HG03045 (cell line): ENCODE results near the gene PROC.

Experiments
- ATAC-seq: cut with Tn5 transposase; IDR thresholded peaks from one replicate; pipeline ENCODE4 v1.9.1; 2021; ENCODE audit warnings: mild to moderate bottlenecking, moderate library complexity; ENCODE audit not compliant: unreplicated experiment

PROC gene

GRCh38 chr2:127453392-127454171 is 35.4 kb downstream of the PROC start:
- no peak for ATAC-seq

- ATAC-seq: no peak
Observed at GRCh38 chr2:127454595-127455565, 36.7 kb downstream of the PROC start.

DNA sequence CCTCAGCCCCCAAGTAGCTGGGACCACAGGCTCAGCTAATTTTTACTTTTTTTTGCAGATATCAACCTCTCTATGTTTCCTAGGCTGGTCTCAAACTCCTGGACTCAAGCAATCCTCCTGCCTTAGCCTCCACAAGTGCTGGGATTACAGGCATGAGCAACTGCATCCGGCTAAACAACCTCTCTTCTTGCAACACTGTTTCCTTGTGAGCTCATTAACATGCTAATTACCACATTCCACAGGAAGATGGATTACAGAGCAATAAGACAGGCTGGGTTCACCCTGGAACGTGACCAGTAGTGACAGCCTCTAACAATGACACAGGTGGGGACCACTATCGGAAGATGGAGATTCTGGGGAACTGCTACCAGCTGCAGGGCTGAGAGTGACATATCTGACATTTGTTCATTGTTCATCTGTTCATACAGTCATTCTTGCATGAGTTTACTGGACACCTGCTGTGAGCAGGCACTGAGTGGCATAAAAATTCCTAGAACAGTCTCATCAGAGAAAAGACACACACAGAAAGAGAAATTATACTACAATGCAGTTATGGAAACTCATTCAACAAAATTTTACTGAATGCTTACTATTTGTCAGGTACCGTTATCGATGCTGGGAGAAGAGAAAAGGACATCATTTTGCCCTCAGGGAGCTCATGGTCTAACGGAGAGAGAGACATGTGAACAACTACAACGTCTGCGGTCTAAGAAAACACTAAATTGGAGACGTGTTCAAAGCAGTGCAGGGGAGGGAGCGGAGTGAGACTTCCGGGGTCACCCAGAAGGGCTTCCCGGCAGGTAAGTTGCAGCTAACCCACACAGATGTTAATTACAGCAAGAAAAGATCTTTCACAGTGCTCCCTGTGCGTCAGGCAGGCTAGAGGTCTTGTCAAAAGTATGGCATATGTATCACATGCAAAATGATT is 37.6 kb downstream of the PROC start:
- ATAC-seq: no peak

- ATAC-seq: no peak
Observed at GRCh38 chr2:127456960-127457359, 38.7 kb downstream of the PROC start.

- ATAC-seq: no peak
Observed at GRCh38 chr2:127462461-127462860, 44.2 kb downstream of the PROC start.

DNA sequence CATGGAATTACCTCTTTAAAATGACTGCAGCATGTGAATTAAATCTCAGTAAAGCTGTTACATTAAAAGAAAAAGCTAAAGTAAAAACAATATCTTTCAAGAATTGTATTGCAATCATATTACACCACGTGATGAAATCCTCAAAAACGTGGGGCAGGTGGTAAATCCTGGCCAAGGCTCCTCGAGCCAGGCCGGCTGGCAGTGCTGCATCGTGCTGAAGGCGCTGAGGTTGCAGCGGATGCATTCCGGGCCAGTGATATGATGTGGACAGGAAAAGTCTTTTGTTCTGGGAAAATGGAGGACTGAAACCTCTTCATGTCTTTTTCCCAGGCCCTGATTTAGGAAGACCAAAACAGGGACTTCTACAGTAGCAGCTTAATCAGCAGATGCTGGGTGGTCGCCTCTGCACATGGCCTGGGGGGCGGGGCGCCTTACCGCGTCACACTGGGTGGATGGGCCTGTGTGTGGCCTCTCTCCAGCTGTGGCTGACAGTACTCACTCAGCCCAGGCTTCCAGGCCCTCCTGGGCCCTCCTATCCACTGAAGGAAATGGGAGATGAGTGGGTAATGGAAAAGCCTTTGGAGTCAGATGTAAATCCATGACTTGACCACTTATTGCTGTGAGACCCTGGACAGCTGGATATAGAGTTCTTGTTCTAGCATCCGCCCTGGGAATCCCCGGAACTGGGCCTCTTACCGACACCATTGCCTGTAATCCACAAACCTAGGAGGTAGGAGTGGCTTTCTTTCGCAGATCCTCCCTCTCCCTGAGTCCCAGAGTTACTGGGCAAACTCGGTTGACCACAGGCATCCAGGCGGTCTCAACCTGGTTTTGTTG is 45.1 kb downstream of the PROC start:
- ATAC-seq: no peak

- no peak for ATAC-seq
Observed at GRCh38 chr2:127464470-127465257, 46.4 kb downstream of the PROC start.

- ATAC-seq: no peak
Observed at GRCh38 chr2:127465258-127465657, 47.0 kb downstream of the PROC start.

- no peak for ATAC-seq
Observed at GRCh38 chr2:127469051-127469450, 50.8 kb downstream of the PROC start.

DNA sequence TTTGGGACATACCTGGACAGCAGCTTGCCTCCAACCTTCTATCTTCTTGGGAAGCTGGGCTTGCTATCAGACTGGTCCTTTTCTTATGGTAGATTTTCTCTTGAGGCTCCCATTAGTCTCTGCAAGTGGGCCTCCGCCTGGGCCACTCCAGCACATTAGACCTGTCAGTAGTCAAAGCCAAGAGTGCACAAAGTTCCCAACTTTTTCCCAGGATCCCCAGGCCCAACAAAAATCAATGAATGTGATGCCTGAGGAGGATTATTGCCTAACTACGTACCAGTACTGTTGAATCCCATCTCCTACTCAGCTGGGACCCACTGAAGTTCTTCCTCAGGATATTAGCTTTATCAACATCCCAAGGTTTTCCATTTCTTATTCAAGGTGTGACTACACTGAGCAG is 51.7 kb downstream of the PROC start:
- ATAC-seq: no peak

GRCh38 chr2:127471286-127471988 is 53.2 kb downstream of the PROC start:
- ATAC-seq: no peak

DNA sequence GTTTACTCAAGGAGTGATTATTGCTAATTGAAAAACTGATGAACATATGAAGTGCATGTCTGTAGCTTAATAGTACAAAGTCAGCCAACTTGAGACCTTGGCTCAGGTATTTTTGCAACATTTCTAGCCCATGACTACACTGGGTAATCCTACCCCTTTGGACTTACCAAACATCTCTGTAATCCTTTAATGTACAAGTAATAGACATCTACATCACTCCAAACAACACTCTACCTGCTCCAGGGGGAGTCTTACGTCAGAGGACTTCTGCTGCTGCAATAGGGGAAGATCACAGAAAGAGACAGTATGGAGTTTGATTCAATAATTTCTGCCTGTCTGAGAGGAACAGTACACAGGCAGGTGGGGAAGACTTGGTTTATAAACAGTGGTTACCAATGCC is 54.0 kb downstream of the PROC start:
- ATAC-seq: no peak

GRCh38 chr2:127475788-127476187 is 57.6 kb downstream of the PROC start:
- ATAC-seq: no peak
